ENCODE measurements around the gene SH3BP4.

SH3BP4 gene

DNA sequence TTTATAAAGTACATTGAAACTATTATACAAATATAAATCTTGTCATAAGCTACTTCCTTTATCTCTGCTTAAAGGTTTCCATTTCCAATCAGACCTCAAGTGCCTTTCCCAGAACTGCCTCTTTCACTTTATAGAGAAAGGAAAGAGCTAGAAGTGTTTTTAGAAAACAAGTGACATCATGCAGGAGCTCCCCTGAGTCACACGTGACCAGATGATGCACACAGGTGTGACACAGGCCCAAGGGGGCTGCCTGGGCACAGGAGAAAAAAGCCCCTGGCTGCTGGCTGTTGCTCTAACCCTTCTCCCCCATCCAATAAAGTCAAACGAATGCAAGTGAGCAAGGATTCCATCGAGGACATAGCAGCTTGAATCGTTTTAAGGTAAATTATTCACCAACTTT, 21.4 kb upstream of the SH3BP4 start:
- DNase-seq = no peak
- TF ChIP-seq POLR2A (IDR thresholded peaks at IDR 0.05; ENCODE audit: low read length) (no peak), GATA1 (IDR thresholded peaks at IDR 0.05; ENCODE audit: low read depth, low read length) (no peak)

DNA sequence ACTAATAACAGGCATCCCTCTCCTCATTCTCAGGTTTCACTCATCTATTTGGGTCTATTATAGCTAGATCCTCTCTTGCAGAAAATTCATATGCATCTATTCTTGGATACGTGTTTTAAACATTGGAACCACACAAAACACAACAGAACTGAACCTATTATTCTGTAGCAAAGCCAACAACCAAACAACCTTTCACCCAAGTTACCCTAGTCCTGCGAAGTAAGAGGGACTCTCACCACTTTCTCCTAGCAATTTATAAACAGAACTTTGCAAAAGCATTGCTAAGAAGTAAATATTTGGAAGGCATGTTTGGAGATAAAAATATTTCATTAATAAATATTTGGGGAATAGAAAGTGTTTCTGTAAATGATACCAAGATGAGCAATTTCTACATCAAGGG, 20.4 kb upstream of the SH3BP4 start:
- DNase-seq = no peak
- TF ChIP-seq GATA1 (IDR thresholded peaks at IDR 0.05; ENCODE audit: low read depth, low read length) (no peak), POLR2A (IDR thresholded peaks at IDR 0.05; ENCODE audit: low read length) (no peak)

DNA sequence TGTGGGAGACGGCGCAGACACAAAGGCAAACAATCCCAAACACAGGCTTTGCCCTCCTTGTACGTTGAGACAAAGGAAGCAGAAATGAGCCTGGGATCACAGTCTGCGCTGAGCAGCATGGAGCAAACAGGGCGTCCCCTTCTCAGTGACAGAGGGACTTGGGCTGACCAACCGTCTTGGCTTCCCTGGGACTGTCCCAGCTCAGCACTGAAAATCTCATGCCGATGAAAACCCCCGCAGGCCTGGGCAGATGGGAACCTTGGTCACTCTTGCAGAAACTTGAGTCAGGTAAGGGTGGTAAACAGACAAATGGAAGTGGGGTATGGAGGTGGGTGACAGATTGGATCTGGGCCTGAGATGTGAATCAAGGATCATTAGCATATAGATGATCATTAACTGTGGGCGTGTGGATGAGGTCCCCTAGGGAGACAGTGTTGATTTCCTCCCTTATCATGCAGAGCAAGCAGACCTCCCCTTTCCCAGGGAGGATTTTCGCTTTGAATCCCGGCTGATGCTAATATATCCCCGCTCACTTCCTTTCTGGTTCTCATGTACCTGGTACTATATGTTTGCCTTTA, 19.1 kb upstream of the SH3BP4 start:
- no peak for DNase-seq
- no peak for TF ChIP-seq GATA1 (IDR thresholded peaks at IDR 0.05; ENCODE audit: low read depth, low read length)
- TF ChIP-seq POLR2A (IDR thresholded peaks at IDR 0.05; ENCODE audit: low read length) = no peak

DNA sequence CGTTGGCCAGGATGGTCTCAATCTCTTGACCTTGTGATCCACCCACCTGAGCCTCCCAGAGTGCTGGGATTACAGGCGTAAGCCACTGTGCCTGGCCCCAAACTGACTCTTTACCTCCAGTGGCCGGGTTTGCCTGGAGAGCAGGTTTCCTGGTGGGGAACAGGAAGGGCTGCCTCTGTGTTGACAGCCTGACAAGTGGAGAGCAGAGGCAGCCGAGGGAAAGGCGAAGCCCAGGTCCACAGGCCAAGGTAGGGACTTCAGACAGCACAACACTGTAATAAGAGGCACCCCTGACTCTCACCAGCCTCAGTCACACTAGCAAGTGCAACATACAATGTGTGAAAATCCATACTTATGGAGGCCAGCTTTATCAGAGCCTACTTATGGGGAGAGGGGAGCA, 16.5 kb upstream of the SH3BP4 start:
- TF ChIP-seq GATA1 (IDR thresholded peaks at IDR 0.05; ENCODE audit: low read depth, low read length) (no peak), POLR2A (IDR thresholded peaks at IDR 0.05; ENCODE audit: low read length) (no peak)

DNA sequence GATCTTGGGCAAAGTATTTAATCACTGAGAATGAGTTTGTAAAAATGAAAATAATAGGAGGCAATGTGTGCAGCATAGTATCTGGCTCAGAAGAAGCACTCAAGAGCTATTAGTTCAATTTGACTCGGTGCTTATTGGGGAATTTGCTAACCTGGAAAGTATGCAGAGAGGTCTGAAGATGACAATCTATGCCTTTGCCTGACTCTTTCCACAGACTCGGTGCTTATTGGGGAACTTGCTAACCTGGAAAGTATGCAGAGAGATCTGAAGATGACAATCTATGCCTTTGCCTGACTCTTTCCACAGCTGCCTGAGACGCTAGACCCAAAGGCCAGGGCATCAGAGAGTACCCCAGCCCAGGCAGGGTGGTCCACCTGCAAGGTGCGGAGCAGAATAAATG, 12.2 kb upstream of the SH3BP4 start:
- TF ChIP-seq GATA1 (IDR thresholded peaks at IDR 0.05; ENCODE audit: low read depth, low read length) (no peak), POLR2A (IDR thresholded peaks at IDR 0.05; ENCODE audit: low read length) (no peak)
- no peak for DNase-seq

More for the DNA sequence above, 16.5 kb upstream of the SH3BP4 start:
- no peak for DNase-seq

DNA sequence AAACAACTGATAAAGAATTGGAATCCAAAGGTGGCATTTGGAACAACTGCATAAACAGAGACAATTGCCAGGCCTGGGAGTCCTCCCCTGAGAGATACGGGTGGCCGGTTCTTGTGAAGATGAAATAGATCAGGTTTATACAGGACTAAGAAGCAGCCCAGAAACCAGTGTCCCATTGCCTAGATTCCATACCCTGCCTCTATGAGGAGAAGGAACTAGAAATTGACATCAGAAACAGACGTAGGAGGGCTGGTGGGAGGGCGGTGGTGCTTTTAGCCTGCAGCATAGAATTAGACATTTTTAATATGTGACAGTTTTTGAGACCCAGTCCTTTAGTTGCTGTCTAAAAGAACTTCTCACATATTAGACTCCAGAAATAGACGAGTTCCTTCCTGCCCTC, 11.8 kb upstream of the SH3BP4 start:
- DNase-seq = no peak
- no peak for TF ChIP-seq POLR2A (IDR thresholded peaks at IDR 0.05; ENCODE audit: low read length)
- TF ChIP-seq GATA1 (IDR thresholded peaks at IDR 0.05; ENCODE audit: low read depth, low read length) = no peak

DNA sequence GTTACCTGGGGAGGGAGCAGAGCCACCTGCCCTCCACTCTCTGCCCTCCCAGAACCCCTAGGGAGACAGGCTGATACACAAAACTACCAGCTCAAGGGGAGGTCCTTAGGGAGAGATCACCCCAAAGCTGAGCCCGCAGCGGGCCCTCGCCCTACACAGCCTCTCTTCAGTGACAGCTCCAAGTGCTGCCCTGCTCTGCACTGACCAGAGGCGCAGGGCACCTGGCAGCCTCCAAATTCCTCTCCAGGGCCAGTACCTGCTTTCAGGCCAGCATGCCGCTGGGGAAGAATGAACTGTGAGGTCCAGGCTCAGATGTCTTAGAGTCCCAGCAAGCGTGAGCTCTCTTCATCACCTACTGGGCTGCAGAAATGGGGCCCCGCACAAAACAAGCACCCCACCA, 11.3 kb upstream of the SH3BP4 start:
- no peak for TF ChIP-seq GATA1 (IDR thresholded peaks at IDR 0.05; ENCODE audit: low read depth, low read length)
- TF ChIP-seq POLR2A (IDR thresholded peaks at IDR 0.05; ENCODE audit: low read length) = no peak
- DNase-seq = no peak

DNA sequence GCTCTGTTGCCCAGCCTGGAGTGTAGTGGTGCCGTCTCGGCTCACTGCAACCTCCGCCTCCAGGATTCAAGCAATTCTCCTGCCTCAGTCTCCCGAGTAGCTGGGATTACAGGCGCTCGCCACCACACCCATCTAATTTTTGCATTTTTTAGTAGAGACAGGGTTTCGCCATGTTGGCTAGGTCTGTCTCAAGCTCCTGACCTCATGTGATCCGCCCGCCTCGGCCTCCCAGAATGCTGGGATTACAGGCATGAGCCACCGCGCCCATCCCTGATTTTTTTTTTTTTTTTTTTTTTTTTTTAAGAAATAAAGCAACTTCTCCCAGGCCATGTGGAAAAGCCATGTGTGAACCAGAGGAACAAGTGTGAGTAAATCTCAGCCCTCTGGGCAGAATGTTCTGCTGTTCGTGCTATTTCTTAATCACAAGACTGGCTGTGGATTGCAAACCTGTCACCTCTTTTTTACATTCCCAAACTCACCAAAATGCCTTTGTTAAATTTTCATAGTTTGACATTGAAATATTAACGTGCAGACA, 6.4 kb upstream of the SH3BP4 start:
- no peak for TF ChIP-seq GATA1 (IDR thresholded peaks at IDR 0.05; ENCODE audit: low read depth, low read length)
- no peak for TF ChIP-seq POLR2A (IDR thresholded peaks at IDR 0.05; ENCODE audit: low read length)
- no peak for DNase-seq

DNA sequence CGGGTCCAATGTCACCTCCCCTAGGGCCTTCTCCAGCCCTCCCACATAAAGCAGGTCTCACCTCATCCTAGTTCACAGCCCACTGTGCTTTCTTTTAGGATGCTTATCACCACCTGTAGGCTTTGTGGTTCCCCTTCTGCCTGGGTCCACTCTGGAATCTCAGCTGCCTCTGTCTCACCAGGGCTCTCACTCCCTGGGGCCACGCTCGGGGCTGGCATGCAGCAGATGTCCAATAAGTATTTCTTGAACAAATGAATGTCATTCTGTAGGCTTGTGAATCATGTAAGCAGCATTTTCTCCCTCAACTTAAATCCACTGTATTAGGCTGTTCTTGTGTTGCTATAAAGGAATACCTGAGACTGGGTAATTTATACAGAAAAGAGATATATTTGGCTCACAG, 4.3 kb upstream of the SH3BP4 start:
- no peak for DNase-seq
- TF ChIP-seq GATA1 (IDR thresholded peaks at IDR 0.05; ENCODE audit: low read depth, low read length) (no peak), POLR2A (IDR thresholded peaks at IDR 0.05; ENCODE audit: low read length) (no peak)

DNA sequence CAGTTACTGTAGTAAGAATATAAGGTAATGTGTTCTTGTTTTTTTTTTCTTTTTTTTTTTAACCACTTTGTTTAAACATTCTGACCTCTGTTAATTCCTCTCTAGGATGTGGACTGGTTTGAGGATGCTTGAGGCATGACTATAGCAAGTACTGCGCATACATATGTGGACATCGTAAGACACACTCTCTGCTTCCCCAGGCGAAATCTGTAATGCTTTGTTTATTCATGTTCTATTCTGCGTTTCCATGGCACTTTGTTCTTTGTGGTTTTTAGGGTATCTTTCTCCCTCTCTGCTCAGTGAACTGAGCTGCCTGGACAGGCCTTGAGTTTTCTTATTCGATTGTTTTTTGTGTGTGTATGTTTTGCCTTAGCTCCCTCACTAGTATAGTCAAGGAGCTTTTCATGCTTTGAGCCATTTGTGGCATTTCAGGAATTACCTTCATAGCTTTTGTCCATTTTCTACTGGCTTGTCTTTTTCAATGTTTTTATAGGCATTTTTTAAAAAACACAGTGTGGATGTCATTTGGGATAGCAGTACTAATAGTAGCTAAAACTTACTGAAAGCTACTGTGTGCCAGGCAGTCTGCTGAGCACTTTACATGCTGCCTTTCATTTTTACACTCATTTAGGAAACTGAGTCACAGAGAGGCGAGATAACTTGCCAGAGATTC, 1.9 kb upstream of the SH3BP4 start:
- TF ChIP-seq GATA1 (IDR thresholded peaks at IDR 0.05; ENCODE audit: low read depth, low read length) (no peak), POLR2A (IDR thresholded peaks at IDR 0.05; ENCODE audit: low read length) (no peak)
- no peak for DNase-seq

DNA sequence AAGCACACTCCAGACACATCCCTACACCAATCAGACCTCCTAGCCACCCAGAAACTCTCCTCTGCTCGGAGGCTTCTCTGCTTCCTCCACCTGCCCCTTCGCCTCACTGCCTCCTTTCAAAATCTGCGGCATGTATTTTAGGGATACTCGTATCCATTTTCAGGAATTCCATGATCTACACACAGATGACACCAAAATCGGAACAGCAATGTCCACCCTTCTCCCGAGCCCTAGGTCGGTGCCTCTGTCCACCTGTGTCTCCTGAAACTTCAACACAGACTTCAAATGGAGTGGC, 1.4 kb upstream of the SH3BP4 start:
- no peak for DNase-seq
- TF ChIP-seq POLR2A (IDR thresholded peaks at IDR 0.05; ENCODE audit: low read length) (no peak), GATA1 (IDR thresholded peaks at IDR 0.05; ENCODE audit: low read depth, low read length) (no peak)

DNA sequence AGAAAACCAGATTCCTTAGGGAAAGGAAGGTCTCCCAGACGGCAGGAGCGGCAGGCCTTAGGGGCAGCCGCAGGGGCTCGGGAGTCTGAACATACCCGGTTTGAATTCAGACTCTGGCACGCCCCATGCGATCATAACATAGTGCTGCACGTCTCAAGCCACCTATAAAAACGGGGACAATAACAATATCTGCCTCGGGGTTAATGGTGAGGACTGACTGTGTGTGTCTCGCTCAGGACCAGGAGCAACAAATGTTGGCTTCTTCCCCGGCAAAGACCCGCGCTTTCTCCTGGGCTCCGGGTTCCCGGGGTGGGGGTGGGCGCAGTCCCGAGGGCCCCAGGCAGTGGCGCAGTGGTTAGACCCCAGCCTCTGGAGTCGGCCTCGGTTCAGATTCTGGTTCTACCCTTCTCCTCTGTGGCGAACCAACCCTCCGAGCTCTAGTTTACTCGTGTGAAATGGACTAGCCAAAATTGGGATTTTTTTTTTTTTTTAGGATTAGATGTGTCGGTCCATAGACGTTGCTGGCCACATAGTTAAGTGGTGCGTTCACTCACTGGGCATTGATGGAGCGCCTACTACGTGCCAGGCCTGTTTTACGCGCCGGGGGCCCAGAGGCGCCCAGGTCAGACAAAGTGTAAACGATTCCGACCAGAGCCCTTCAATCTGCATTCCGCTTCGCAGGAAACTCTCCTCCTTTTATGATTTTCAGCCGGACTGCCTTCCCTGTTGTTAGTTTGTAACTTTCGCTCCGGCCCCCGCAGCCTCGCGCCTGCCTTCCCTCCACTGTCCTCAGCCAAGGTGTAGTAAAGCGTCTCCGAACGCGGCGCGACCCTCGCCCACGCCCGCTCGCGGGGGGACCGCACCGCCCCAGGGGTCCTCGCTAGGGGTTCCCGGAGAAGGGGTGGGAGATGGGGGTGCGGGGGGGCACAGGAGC, 820 bp upstream of the SH3BP4 start:
- TF ChIP-seq GATA1 (IDR thresholded peaks at IDR 0.05; ENCODE audit: low read depth, low read length) (no peak), POLR2A (IDR thresholded peaks at IDR 0.05; ENCODE audit: low read length) (no peak)
- no peak for DNase-seq

DNA sequence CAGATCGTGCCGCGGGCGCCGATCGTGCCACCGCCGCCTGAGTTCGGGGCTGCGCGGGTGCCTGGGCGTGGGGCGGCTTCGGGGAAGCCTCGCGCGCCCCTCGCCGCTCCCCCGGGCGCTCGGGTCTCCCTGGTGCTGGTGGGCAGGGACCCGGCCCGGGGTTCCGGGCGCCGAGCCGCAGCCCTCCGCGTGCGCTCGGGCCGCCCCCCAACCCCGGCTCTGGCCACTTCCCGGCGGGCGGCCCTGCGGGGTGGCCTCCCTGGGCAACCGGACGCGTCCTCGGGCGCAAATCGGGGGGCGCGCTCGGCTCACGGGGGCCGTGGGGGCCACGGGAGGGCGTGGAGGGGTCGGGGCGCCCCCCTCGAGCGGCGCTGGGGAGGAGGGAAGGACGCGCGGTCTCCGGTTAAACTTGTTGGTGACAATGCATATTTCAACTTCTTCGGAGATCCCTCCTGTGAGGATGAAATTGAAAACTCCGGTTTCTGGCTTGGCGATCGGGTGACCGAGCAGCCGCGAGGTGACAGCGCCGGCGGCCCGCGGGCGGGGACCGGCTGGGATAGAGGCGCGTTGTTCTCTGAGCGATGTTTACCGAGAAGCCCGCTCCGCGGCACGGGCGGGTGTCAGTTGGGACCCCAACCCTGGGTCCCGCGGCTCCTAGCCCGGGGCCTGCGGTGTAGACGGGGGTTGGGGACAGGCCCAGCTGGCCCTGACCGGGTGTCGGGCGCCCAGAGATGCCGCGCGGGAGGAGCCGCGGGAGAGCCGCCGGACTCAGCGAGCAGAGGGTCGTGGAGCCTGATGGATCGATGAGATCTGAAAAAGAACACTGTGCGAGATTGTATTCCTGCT, 676 bp downstream of the SH3BP4 start:
- TF ChIP-seq POLR2A (IDR thresholded peaks at IDR 0.05; ENCODE audit: low read length) = no peak
- DNase-seq = no peak

All from erythroblast (primary cell).